ENCODE results near the gene TNIK. TPM values are rescaled to one million over a fixed set of nuclear protein-coding genes. Genes with fewer than 3 reads are reported as not detected.

Gene TNIK
- polyA plus RNA-seq, 1 of the 3 experiments (the other 2 are of a cell fraction): 19.4 TPM

- Histone ChIP-seq H3K4me3 (ENCODE audit: low read depth in 2 of 2, low read length in 1 of 2) (no peak overlapping the region), H2AFZ (ENCODE audit: low read depth) (no peak overlapping the region), H3K4me1 (ENCODE audit: control insufficient read depth in 1 of 2, insufficient read depth in 2 of 2, low read depth in 1 of 2, low read length in 1 of 2) (peaks cover 0 to 12% of the 10 kb centered on the region in 2 experiments; a peak in 2 of 4 replicates), H3K9ac (no peak overlapping the region), H3K79me2 (ENCODE audit: insufficient read depth) (peaks cover 33% of the 10 kb centered on the region), H3F3A (replicated peaks; ENCODE audit: insufficient read depth) (no peaks in the 10 kb centered on the region), H3K36me3 (replicated peaks in 1 of 2; ENCODE audit: control insufficient read depth in 1 of 2, insufficient read depth in 2 of 2, low read length in 1 of 2) (no peaks in the 10 kb centered on the region), H3K27ac (ENCODE audit: low read depth in 2 of 2, low read length in 1 of 2) (no peak overlapping the region), H3K27me3 (ENCODE audit: insufficient read depth) (no peaks in the 10 kb centered on the region), H3K4me2 (no peak overlapping the region), H3K9me2 (no peaks in the 10 kb centered on the region), H3K9me3 (no peaks in the 10 kb centered on the region), H4K20me1 (ENCODE audit: insufficient read depth) (no peaks in the 10 kb centered on the region)
- TF ChIP-seq EZH2phosphoT487 (IDR thresholded peaks at IDR 0.05; ENCODE audit: borderline replicate concordance, low read depth): no peak
- TF ChIP-seq FOSL2 (IDR thresholded peaks at IDR 0.05; ENCODE audit: borderline replicate concordance, low read depth): no peak
- no peak for TF ChIP-seq ELF1 (IDR thresholded peaks at IDR 0.05)
- no peak for TF ChIP-seq EP300 (IDR thresholded peaks at IDR 0.05; ENCODE audit: borderline replicate concordance in 1 of 2, low read depth in 1 of 2, low read length in 1 of 2)
- no peak for TF ChIP-seq SMC3 (IDR thresholded peaks at IDR 0.05; ENCODE audit: low read depth, low read length)
- no peak for TF ChIP-seq ZBTB33 (IDR thresholded peaks at IDR 0.05; ENCODE audit: borderline replicate concordance, low read depth)
- TF ChIP-seq GABPA (IDR thresholded peaks at IDR 0.05; ENCODE audit: low read depth): no peak
- no peak for TF ChIP-seq MAX (IDR thresholded peaks at IDR 0.05; ENCODE audit: low read depth)
- no peak for TF ChIP-seq CHD2 (IDR thresholded peaks at IDR 0.05; ENCODE audit: low read length, partially characterized antibody)
- TF ChIP-seq REST (IDR thresholded peaks at IDR 0.05; ENCODE audit: low read depth, low read length): no peak
- no peak for TF ChIP-seq POLR2AphosphoS5 (IDR thresholded peaks at IDR 0.05; ENCODE audit: low read depth, low read length)
- TF ChIP-seq FOXM1 (IDR thresholded peaks at IDR 0.05; ENCODE audit: low read depth): no peak
- TF ChIP-seq USF2 (IDR thresholded peaks at IDR 0.05; ENCODE audit: borderline replicate concordance, low read depth, low read length): no peak
- TF ChIP-seq MEF2A (IDR thresholded peaks at IDR 0.05; ENCODE audit: borderline replicate concordance, low read depth): no peak
- no peak for TF ChIP-seq NRF1 (IDR thresholded peaks at IDR 0.05; ENCODE audit: low read depth, low read length)
- no peak for TF ChIP-seq TAF1 (IDR thresholded peaks at IDR 0.05; ENCODE audit: borderline replicate concordance, low read depth, low read length)
- TF ChIP-seq PBX3 (IDR thresholded peaks at IDR 0.05): no peak
- TF ChIP-seq SIN3A (IDR thresholded peaks at IDR 0.05; ENCODE audit: borderline replicate concordance, low read depth, low read length): no peak
- TF ChIP-seq RAD21 (IDR thresholded peaks at IDR 0.05; ENCODE audit: low read length): no peak
- ChIA-PET POLR2A (no interaction called here), CTCF (no interaction called here)
- DNase-seq: no peak
- 12% methylated on average over 1 of the region's 1 CpG for WGBS (ENCODE audit: low lambda C conversion rate)
Measured at GRCh38 chr3:171297951-171298350, 162.3 kb downstream of the TNIK start.
